Loucy (cell line): Measurements from ENCODE around the gene NAA30.

Experiments used
- H2AFZ ChIP-seq: fragments of 200-600 bp; sonication (generic); 2 replicates; pipeline ENCODE4 v1.6.0; 2016; ENCODE audit warnings: antibody characterized with exemption, mild to moderate bottlenecking, low read length, moderate library complexity
- H3F3A ChIP-seq: fragments of 200-600 bp; 2 replicates; pipeline ENCODE4 v1.6.0; 2016; ENCODE audit warnings: antibody characterized with exemption, low read depth, mild to moderate bottlenecking
- H3K27me3 ChIP-seq: fragments of 200-600 bp; sonication (generic); 2 replicates; pipeline ENCODE4 v1.6.1; 2014; ENCODE audit warnings: low read length, mild to moderate bottlenecking; ENCODE audit not compliant: insufficient read depth, poor library complexity, severe bottlenecking
- H3K36me3 ChIP-seq: fragments of 200-600 bp; sonication (generic); 2 replicates; pipeline ENCODE4 v1.6.1; 2016; ENCODE audit warnings: low read length; ENCODE audit not compliant: insufficient read depth
- H3K4me1 ChIP-seq: fragments of 200-600 bp; sonication (generic); 2 replicates; pipeline ENCODE4 v1.5.1; 2014; ENCODE audit warnings: low read length, mild to moderate bottlenecking; ENCODE audit not compliant: insufficient read depth, poor library complexity, severe bottlenecking
- H3K4me2 ChIP-seq: fragments of 200-600 bp; sonication (generic); 2 replicates; pipeline ENCODE4 v1.6.0; 2014; ENCODE audit warnings: antibody characterized with exemption, low read length, low read depth, mild to moderate bottlenecking; ENCODE audit not compliant: poor library complexity, severe bottlenecking
- H3K4me3 ChIP-seq: fragments of 200-600 bp; sonication (generic); 2 replicates; pipeline ENCODE4 v1.5.1; 2014; ENCODE audit warnings: low read length, mild to moderate bottlenecking, mixed read lengths; ENCODE audit not compliant: poor library complexity, severe bottlenecking
- H3K79me2 ChIP-seq: fragments of 200-600 bp; sonication (generic); 2 replicates; pipeline ENCODE4 v1.6.1; 2014; ENCODE audit warnings: low read length; ENCODE audit not compliant: insufficient read depth
- H3K9ac ChIP-seq: fragments of 200-600 bp; sonication (generic); 2 replicates; pipeline ENCODE4 v1.6.0; 2014; ENCODE audit warnings: mild to moderate bottlenecking, low read depth, low read length, moderate library complexity; ENCODE audit not compliant: poor library complexity, severe bottlenecking
- H3K9me2 ChIP-seq: fragments of 200-600 bp; sonication (generic); replicated peaks from 2 replicates; pipeline ENCODE4 v1.6.1; 2016; ENCODE audit warnings: low read depth, low read length, mixed read lengths
- H3K9me3 ChIP-seq: fragments of 200-600 bp; sonication (generic); 2 replicates; pipeline ENCODE4 v1.6.1; 2014; ENCODE audit warnings: mild to moderate bottlenecking, antibody characterized with exemption, low read length, low read depth; ENCODE audit not compliant: insufficient read depth
- H4K20me1 ChIP-seq: fragments of 200-600 bp; sonication (generic); 2 replicates; pipeline ENCODE4 v1.6.0; 2014; ENCODE audit warnings: antibody characterized with exemption, low read length, mild to moderate bottlenecking; ENCODE audit not compliant: insufficient read depth, poor library complexity, severe bottlenecking
- EZH2phosphoT487 ChIP-seq: fragments of 200-600 bp; IDR thresholded peaks from 2 replicates; pipeline ENCODE4 v1.6.1; 2018; ENCODE audit warnings: antibody characterized with exemption, mild to moderate bottlenecking, moderate library complexity, borderline replicate concordance
- TF ChIP-seq, protein P1 (sequence below): fragments of 200-600 bp; sonication (generic); conservative IDR thresholded peaks from 2 replicates; pipeline ENCODE4 v1.5.1; 2014; ENCODE audit warnings: mild to moderate bottlenecking, antibody characterized with exemption, low read length

The NAA30 gene

DNA sequence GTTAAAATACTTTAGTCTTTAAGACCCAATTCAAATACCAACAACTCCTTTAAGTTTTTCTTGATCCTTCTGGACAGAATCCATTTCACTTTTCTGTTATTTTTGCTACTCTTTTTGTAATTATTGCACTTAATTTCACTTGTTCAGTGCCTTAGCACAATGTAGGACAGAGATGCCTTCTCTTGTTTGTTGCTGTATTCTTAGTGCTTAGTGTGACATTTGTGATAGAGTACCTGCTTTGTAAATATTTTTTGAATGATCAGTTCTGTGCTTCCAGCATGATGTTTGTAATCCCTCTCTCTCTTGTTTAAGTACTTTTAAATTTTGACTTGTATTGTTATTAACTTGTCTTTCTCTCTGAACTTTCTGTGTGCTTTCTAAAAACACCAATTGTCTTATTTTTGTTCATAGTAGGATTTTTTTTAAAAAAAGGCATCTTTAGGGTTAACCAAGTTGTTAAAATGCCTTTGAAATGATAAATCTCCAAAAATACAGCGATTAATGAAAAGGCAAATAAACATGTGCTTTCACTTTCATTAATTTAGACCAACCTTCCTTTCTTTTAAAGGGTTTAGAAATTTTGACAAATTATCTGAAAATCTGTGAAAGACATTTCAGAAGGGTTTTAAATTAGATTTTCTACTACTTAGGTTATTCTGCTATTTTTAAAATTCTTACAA, 11.9 kb downstream of the NAA30 start:
- H3K4me3 ChIP-seq = no peak overlapping the region

DNA sequence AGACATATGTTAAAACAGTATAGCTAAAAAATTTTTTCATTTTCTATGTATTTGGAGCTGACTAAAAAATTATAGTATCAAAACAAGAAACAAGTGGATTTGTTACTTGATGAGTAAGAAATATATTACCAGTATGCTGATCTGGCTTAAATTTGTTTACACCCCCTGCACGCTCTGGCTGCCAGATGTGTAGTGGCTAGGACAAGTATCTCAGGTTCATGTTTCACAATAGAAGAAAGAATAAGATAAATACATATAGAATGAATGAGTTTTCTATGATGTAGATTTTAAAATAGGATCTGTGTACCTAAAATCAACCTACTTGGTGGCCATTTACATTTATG, 13.1 kb downstream of the NAA30 start:
- H3K4me1 ChIP-seq = peaks cover 13% of the 10 kb centered on the region
- peaks cover 25% of the 10 kb centered on the region; the same call in 1 of the 2 replicates for H3K79me2 ChIP-seq
- H2AFZ ChIP-seq = no peak overlapping the region
- no peak overlapping the region for H3K9ac ChIP-seq
- no peaks in the 10 kb centered on the region for H3F3A ChIP-seq
- TF ChIP-seq, protein P1, sequence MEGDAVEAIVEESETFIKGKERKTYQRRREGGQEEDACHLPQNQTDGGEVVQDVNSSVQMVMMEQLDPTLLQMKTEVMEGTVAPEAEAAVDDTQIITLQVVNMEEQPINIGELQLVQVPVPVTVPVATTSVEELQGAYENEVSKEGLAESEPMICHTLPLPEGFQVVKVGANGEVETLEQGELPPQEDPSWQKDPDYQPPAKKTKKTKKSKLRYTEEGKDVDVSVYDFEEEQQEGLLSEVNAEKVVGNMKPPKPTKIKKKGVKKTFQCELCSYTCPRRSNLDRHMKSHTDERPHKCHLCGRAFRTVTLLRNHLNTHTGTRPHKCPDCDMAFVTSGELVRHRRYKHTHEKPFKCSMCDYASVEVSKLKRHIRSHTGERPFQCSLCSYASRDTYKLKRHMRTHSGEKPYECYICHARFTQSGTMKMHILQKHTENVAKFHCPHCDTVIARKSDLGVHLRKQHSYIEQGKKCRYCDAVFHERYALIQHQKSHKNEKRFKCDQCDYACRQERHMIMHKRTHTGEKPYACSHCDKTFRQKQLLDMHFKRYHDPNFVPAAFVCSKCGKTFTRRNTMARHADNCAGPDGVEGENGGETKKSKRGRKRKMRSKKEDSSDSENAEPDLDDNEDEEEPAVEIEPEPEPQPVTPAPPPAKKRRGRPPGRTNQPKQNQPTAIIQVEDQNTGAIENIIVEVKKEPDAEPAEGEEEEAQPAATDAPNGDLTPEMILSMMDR = no peak
- TF ChIP-seq EZH2phosphoT487 = no peak
- peaks cover 6% of the 10 kb centered on the region for H4K20me1 ChIP-seq
- no peaks in the 10 kb centered on the region for H3K9me3 ChIP-seq
- H3K4me3 ChIP-seq = no peak overlapping the region
- H3K9me2 ChIP-seq = no peaks in the 10 kb centered on the region
- no peaks in the 10 kb centered on the region for H3K27me3 ChIP-seq
- peaks cover 11% of the 10 kb centered on the region; the same call in 1 of the 2 replicates for H3K36me3 ChIP-seq
- no peak overlapping the region for H3K4me2 ChIP-seq

More for the DNA sequence above, 11.9 kb downstream of the NAA30 start:
- Histone ChIP-seq H3K79me2 (peaks cover 25% of the 10 kb centered on the region; the same call in 1 of the 2 replicates), H3K27me3 (no peaks in the 10 kb centered on the region), H3K9me3 (no peaks in the 10 kb centered on the region), H3K4me2 (peak overlapping the region; percentile 8), H3K9me2 (no peaks in the 10 kb centered on the region), H3K4me1 (peaks cover 13% of the 10 kb centered on the region), H3K36me3 (peaks cover 12% of the 10 kb centered on the region; the same call in 1 of the 2 replicates), H3F3A (no peaks in the 10 kb centered on the region), H3K9ac (no peak overlapping the region), H2AFZ (no peak overlapping the region), H4K20me1 (peaks cover 8% of the 10 kb centered on the region)
- TF ChIP-seq EZH2phosphoT487 = no peak
- TF ChIP-seq, protein P1 = no peak

DNA sequence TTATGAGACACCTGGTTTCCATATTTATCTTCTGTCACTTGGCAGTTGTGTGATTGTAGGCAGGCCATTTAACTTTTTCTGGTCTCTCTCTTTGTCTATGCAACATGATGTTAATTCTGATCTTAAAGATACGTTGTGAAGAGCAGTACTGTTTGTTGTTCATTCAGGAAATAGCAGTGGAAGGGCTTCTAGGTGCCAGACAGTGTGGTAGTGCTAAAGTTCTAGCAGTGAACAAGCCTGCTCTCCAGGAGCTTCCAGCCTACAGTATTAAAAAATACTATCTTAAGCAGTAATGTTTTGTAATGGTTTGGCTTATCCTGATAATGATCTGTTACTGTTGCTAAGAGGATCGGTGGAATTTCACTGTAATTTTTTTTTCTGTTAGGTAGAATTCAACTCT, 15.2 kb downstream of the NAA30 start:
- no peaks in the 10 kb centered on the region for H3K27me3 ChIP-seq
- no peaks in the 10 kb centered on the region for H3F3A ChIP-seq
- peaks cover 24% of the 10 kb centered on the region for H3K36me3 ChIP-seq
- no peaks in the 10 kb centered on the region for H3K9me2 ChIP-seq
- no peak overlapping the region for H2AFZ ChIP-seq
- H3K4me3 ChIP-seq = no peak overlapping the region
- H3K4me1 ChIP-seq = peaks cover 13% of the 10 kb centered on the region
- H3K4me2 ChIP-seq = no peak overlapping the region
- H3K9me3 ChIP-seq = no peaks in the 10 kb centered on the region
- H3K9ac ChIP-seq = no peak overlapping the region
- H4K20me1 ChIP-seq = peaks cover 6% of the 10 kb centered on the region
- TF ChIP-seq EZH2phosphoT487 = no peak
- TF ChIP-seq, protein P1 = no peak
- peaks cover 25% of the 10 kb centered on the region; the same call in 1 of the 2 replicates for H3K79me2 ChIP-seq
